B cell (primary cell): ENCODE data around the gene PRKCA. TPM values are rescaled to one million over a fixed set of nuclear protein-coding genes. Genes with fewer than 3 reads are reported as not detected.

Source experiments
- ATAC-seq: fragments of 200-7000 bp; cut with Tn5 transposase; one replicate; pipeline ENCODE4 v1.10.0; 2021; ENCODE audit warnings: low read depth, mild to moderate bottlenecking, moderate number of reproducible peaks, moderate library complexity
- CTCF ChIA-PET: fragments of 350-600 bp; sonication (Branson Sonifier 250); formaldehyde crosslinking; loops from one replicate; lab custom pipeline; 2021; ENCODE audit warnings: antibody characterized with exemption, inconsistent platforms; lab: Charles Lee
- POLR2A ChIA-PET: fragments of 350-600 bp; sonication (Branson Sonifier 250); formaldehyde crosslinking; loops from one replicate; lab custom pipeline; 2021; ENCODE audit warnings: antibody characterized with exemption; lab: Charles Lee
- DNase-seq: peaks from one replicate; pipeline ENCODE4 v3.0.0; 2013
- H2AFZ ChIP-seq: 2 replicates; pipeline ENCODE4 v1.6.1; 2012; ENCODE audit warnings: mild to moderate bottlenecking, low read depth, low read length; ENCODE audit not compliant: insufficient read depth, poor library complexity, severe bottlenecking
- H3K27ac ChIP-seq, 2 donors: 1 replicate in 1 of 2; 2 replicates in 1 of 2; pipeline ENCODE4 v1.5.1; 2012 to 2013; ENCODE audit warnings: low read length in 2 of 2, mild to moderate bottlenecking in 2 of 2, moderate library complexity in 1 of 2
- H3K27me3 ChIP-seq, 4 experiments: fragments of 200-600 bp in 1 of 4; sonication (generic) in 1 of 4; replicated peaks in 1 of 4; 1 replicate in 2 of 4; 2 replicates in 2 of 4; pipeline versions ENCODE4 v1.6.1 to v1.7.0; 2013 to 2016; ENCODE audit warnings: low read length in 3 of 4, mild to moderate bottlenecking in 2 of 4, mixed read lengths in 1 of 4, moderate library complexity in 1 of 4; ENCODE audit not compliant: insufficient read depth in 4 of 4, control insufficient read depth in 3 of 4; ENCODE audit errors: control extremely low read depth in 1 of 4
- H3K36me3 ChIP-seq, 2 experiments: replicated peaks in 1 of 2; 1 replicate in 1 of 2; 2 replicates in 1 of 2; pipeline versions ENCODE4 v1.6.1 to v1.7.1; 2013; ENCODE audit warnings: low read length in 1 of 2; ENCODE audit not compliant: insufficient read depth in 2 of 2, control insufficient read depth in 1 of 2; ENCODE audit errors: control extremely low read depth in 1 of 2, extremely low read depth in 1 of 2
- H3K4me1 ChIP-seq, 2 donors: fragments of 200-600 bp in 1 of 2; sonication (generic) in 1 of 2; 1 replicate in 1 of 2; 2 replicates in 1 of 2; pipeline versions ENCODE4 v1.5.1 to v1.6.1; 2013 to 2017; ENCODE audit warnings: low read length in 2 of 2; ENCODE audit not compliant: control insufficient read depth in 2 of 2, insufficient read depth in 2 of 2
- H3K4me2 ChIP-seq: replicated peaks from 2 replicates; pipeline ENCODE3; 2012; ENCODE audit warnings: mild to moderate bottlenecking, low read depth, low read length; ENCODE audit not compliant: poor library complexity, severe bottlenecking
- H3K4me3 ChIP-seq, 5 experiments: fragments of 200-600 bp in 1 of 5; sonication (generic) in 1 of 5; 1 replicate in 3 of 5; 2 replicates in 2 of 5; pipeline versions ENCODE4 v1.5.1 to v1.7.0; 2011 to 2016; ENCODE audit warnings: low read length in 4 of 5, mild to moderate bottlenecking in 4 of 5, low read depth in 2 of 5, control low read depth in 1 of 5, moderate library complexity in 1 of 5; ENCODE audit not compliant: insufficient read depth in 1 of 5; ENCODE audit errors: control extremely low read depth in 1 of 5, extremely low read depth in 1 of 5
- H3K79me2 ChIP-seq: fragments of 200-600 bp; sonication (generic); one replicate; pipeline ENCODE4 v1.6.0; 2016; ENCODE audit warnings: low read length; ENCODE audit not compliant: control insufficient read depth, insufficient read depth
- H3K9ac ChIP-seq: fragments of 200-600 bp; sonication (generic); 2 replicates; pipeline ENCODE4 v1.6.1; 2017; ENCODE audit warnings: mild to moderate bottlenecking, low read length, moderate library complexity
- H3K9me3 ChIP-seq, 3 donors: one replicate each; pipeline versions ENCODE4 v1.6.1 to v1.7.1; 2013; ENCODE audit warnings: low read length in 2 of 3; ENCODE audit not compliant: control insufficient read depth in 2 of 3, insufficient read depth in 1 of 3; ENCODE audit errors: control extremely low read depth in 1 of 3
- H4K20me1 ChIP-seq: 2 replicates; pipeline ENCODE4 v1.6.0; 2012; ENCODE audit warnings: mild to moderate bottlenecking, low read length; ENCODE audit not compliant: insufficient read depth, control insufficient read depth, poor library complexity, severe bottlenecking
- H3K27ac Mint-ChIP-seq: one replicate; pipeline ENCODE4 v1.8.0; 2021; ENCODE audit warnings: mixed read lengths
- H3K27me3 Mint-ChIP-seq: one replicate; pipeline ENCODE4 v1.8.0; 2021; ENCODE audit warnings: mixed read lengths
- H3K4me1 Mint-ChIP-seq: one replicate; pipeline ENCODE4 v1.8.0; 2021; ENCODE audit warnings: mixed read lengths
- H3K4me3 Mint-ChIP-seq: one replicate; pipeline ENCODE4 v1.8.0; 2021; ENCODE audit warnings: mixed read lengths
- H3K9me3 Mint-ChIP-seq: one replicate; pipeline ENCODE4 v1.8.0; 2022; ENCODE audit warnings: mixed read lengths; ENCODE audit not compliant: insufficient read depth
- CTCF ChIP-seq: fragments of 200-600 bp; IDR thresholded peaks from one replicate; pipeline ENCODE4 v1.8.0; 2022; ENCODE audit warnings: antibody characterized with exemption, mild to moderate bottlenecking
- EZH2 ChIP-seq: IDR thresholded peaks from 2 replicates; pipeline ENCODE4 v1.6.1; 2012; ENCODE audit warnings: borderline replicate concordance, low read depth, mild to moderate bottlenecking, moderate library complexity, low read length; ENCODE audit not compliant: insufficient read depth, poor library complexity, severe bottlenecking
- WGBS: methylation state at CpG from one replicate; pipeline ENCODE4 v1.1.5; 2013; ENCODE audit warnings: missing lambda C conversion rate; ENCODE audit not compliant: insufficient coverage; 5-methylcytosine and 5-hydroxymethylcytosine counted together
- intact Hi-C: fragments of 100-400 bp; cut with micrococcal nuclease; formaldehyde crosslinking; loops from one replicate; pipeline ENCODE4 v1.10.0; 2022
- polyA plus RNA-seq: library from polyadenylated mRNA; depleted of rRNA; stranded (reverse); fragments of >200 nt; gene quantifications from 2 replicates; pipeline ENCODE4 v1.2.3, GENCODE V29; 2012
- total RNA-seq, 2 donors: library from RNA; stranded (reverse); fragments of 120-200 nt in 1 of 2; gene quantifications; 1 replicate in 1 of 2; 2 replicates in 1 of 2; pipeline versions ENCODE4 v1.2.3 to v1.2.4, GENCODE V29; 2013 to 2022

PRKCA gene
- total and polyA plus RNA-seq, 2 donors (not counting 1 experiment from before 2014, with no cell fraction given), result 0.33 to 7.7 TPM

GRCh38 chr17:66548158-66548557 is 245.7 kb downstream of the PRKCA start:
- intact Hi-C loops, result no loop called here
- H3K4me2 ChIP-seq, result no peak overlapping the region
- no peaks in the 10 kb centered on the region for H3K4me1 Mint-ChIP-seq
- no peak overlapping the region for H3K27ac ChIP-seq
- H3K4me3 Mint-ChIP-seq, result no peak overlapping the region
- no peaks in the 10 kb centered on the region for H3K4me1 ChIP-seq
- DNase-seq (no peak), ATAC-seq (no peak)
- H3K27me3 ChIP-seq, result peaks cover 0 to 4% (median 0%) of the 10 kb centered on the region in 4 experiments
- H2AFZ ChIP-seq, result no peak overlapping the region
- no peaks in the 10 kb centered on the region for H3K27me3 Mint-ChIP-seq
- ChIA-PET CTCF (interaction anchor here (1.0 kb wide), 1 partner anchor 17 kb away, joined by 3 read pairs; no protein-coding TSS in a partner anchor), POLR2A (no interaction called here)
- peaks cover 0 to 5% (median 0%) of the 10 kb centered on the region in 3 donors for H3K9me3 ChIP-seq
- H4K20me1 ChIP-seq, result no peaks in the 10 kb centered on the region
- H3K4me3 ChIP-seq, result no peak overlapping the region
- no peaks in the 10 kb centered on the region for H3K79me2 ChIP-seq
- 33% methylated on average over 1 of the region's 3 CpGs for WGBS
- peaks cover 4% of the 10 kb centered on the region for H3K9me3 Mint-ChIP-seq
- H3K27ac Mint-ChIP-seq, result no peak overlapping the region
- H3K36me3 ChIP-seq, result no peaks in the 10 kb centered on the region
- TF ChIP-seq CTCF, result no peak
- no peak for TF ChIP-seq EZH2
- no peak overlapping the region for H3K9ac ChIP-seq

GRCh38 chr17:66548659-66549310 is 246.4 kb downstream of the PRKCA start:
- CTCF ChIA-PET, result no interaction called here
- DNase-seq, result no peak
- Mint-ChIP-seq H3K27me3 (no peaks in the 10 kb centered on the region), H3K4me1 (no peaks in the 10 kb centered on the region), H3K27ac (no peak overlapping the region), H3K9me3 (peaks cover 4% of the 10 kb centered on the region), H3K4me3 (no peak overlapping the region)
- WGBS, result 91% methylated on average over 8 of the region's 14 CpGs
- H3K79me2 ChIP-seq, result no peaks in the 10 kb centered on the region
- no peaks in the 10 kb centered on the region for H4K20me1 ChIP-seq
- no peak overlapping the region for H3K27ac ChIP-seq
- no peak overlapping the region for H3K4me2 ChIP-seq
- no peaks in the 10 kb centered on the region for H3K36me3 ChIP-seq
- ATAC-seq, result no peak
- peaks cover 0 to 5% (median 0%) of the 10 kb centered on the region in 3 donors for H3K9me3 ChIP-seq
- H2AFZ ChIP-seq, result no peak overlapping the region
- no peak overlapping the region for H3K9ac ChIP-seq
- POLR2A ChIA-PET, result no interaction called here
- no peak overlapping the region for H3K4me3 ChIP-seq
- peaks cover 0 to 4% (median 0%) of the 10 kb centered on the region in 4 experiments for H3K27me3 ChIP-seq
- TF ChIP-seq CTCF, result no peak
- TF ChIP-seq EZH2, result no peak
- no peaks in the 10 kb centered on the region for H3K4me1 ChIP-seq
- intact Hi-C loops, result no loop called here
